HFF-Myc (cell line): ENCODE data around the gene UBL5.

Source experiments
- DNase-seq: peaks from one replicate; pipeline ENCODE4 v3.0.0-alpha.2; 2011; ENCODE audit warnings: low read depth; ENCODE audit errors: extremely low read depth
- H3K4me3 ChIP-seq: replicated peaks from 2 replicates; pipeline ENCODE4 v1.5.1; 2011; ENCODE audit warnings: low read depth, mild to moderate bottlenecking, control low read depth, low read length
- CTCF ChIP-seq: IDR thresholded peaks from 2 replicates; pipeline ENCODE4 v1.5.1; 2012; ENCODE audit warnings: mild to moderate bottlenecking, low read depth, low read length, control low read depth; ENCODE audit errors: missing control alignments

UBL5 gene

GRCh38 chr19:9847087-9847671 lies 19.5 kb downstream of the UBL5 start:
- TF ChIP-seq CTCF, result peak; percentile 77
- DNase-seq, result peak; percentile 93
- H3K4me3 ChIP-seq, result no peak overlapping the region

- H3K4me3 ChIP-seq, result no peak overlapping the region
- TF ChIP-seq CTCF, result peak; percentile 56
- DNase-seq, result no peak
These were observed 20.3 kb downstream of the UBL5 start for GRCh38 chr19:9848060-9848459.

- no peak for DNase-seq
- H3K4me3 ChIP-seq, result no peak overlapping the region
- no peak for TF ChIP-seq CTCF
These were observed 21.0 kb downstream of the UBL5 start for GRCh38 chr19:9848762-9849161.

GRCh38 chr19:9849791-9850190 lies 22.1 kb downstream of the UBL5 start:
- DNase-seq, result no peak
- TF ChIP-seq CTCF, result no peak
- no peak overlapping the region for H3K4me3 ChIP-seq

- DNase-seq, result no peak
These were observed 22.7 kb downstream of the UBL5 start for GRCh38 chr19:9850235-9850959.

GRCh38 chr19:9854282-9854846 lies 26.6 kb downstream of the UBL5 start:
- no peak for TF ChIP-seq CTCF
- no peak for DNase-seq
- H3K4me3 ChIP-seq, result no peak overlapping the region

More at GRCh38 chr19:9850235-9850959, 22.7 kb downstream of the UBL5 start:
- TF ChIP-seq CTCF, result no peak
- H3K4me3 ChIP-seq, result no peak overlapping the region
